Measurements from ENCODE around the gene MROH7.

MROH7 gene

DNA sequence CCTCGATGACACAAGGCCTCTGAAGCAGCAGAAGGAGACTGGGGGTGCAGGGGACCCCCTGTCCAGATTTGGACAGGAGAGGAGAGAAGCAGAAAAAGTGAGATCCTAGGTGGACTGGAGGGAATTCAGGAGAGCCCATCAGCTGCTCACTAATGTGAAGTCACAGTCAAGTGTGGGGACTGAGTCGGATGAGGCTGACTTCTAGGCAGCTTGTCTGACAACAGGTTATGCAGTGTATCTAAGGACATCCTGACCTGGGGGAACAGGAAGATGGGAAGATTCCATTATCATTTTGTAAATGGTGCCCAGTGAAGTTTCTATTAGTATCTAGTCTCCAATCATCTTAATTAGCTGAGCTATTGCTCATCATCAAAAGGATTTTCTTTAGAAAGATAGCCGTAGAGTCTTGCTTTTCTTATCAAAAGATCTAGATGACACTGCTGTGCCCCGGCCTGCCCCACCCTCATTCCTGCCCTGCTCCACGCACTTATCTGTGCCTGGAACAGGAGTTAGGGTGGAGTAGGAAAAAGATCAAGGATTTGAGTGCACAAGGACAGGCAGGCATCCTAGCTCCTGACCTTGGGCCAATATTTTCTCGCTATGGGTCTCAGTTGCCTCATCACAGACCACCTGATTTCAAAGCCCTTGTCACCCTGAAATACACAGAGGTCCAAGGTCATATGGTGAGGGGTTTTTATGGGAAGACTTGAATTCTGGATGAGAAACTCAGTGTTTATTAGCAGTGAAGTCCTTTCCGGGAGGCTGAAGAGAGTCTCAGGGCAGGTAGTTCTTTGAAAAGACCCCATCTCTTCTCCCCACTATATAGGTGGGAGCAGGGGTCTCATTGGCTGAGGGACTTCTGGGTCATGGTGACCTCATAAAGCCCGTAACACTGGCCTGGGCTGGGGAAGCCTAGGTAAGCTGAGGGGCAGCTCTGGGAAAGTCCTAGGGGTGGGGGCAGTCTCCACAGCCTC, at the start of gene MROH7:
TSS of gene MROH7 (plus strand) at position 924 of the 974 bp plus-strand sequence. CDS start 11,141 bp downstream, outside the sequence.
- Histone ChIP-seq H3K9ac (ENCODE audit: low read depth, low read length, poor library complexity, severe bottlenecking) (no peak within 1 kb of the TSS), H2AFZ (ENCODE audit: low read length) (no peak within 1 kb of the TSS), H3K9me2 (replicated peaks; ENCODE audit: low read depth, low read length) (no peaks in the 10 kb centered on the region), H3K79me2 (ENCODE audit: insufficient read depth, low read length) (no peaks in the 10 kb centered on the region), H3K4me1 (ENCODE audit: insufficient read depth, low read length, poor library complexity, severe bottlenecking) (no peaks in the 10 kb centered on the region), H3K9me3 (ENCODE audit: insufficient read depth, low read depth, low read length) (no peaks in the 10 kb centered on the region; the same call in 1 of the 2 replicates), H3K4me3 (ENCODE audit: low read length, poor library complexity, severe bottlenecking) (no peak within 1 kb of the TSS), H3K4me2 (ENCODE audit: low read depth, low read length, poor library complexity, severe bottlenecking) (no peak within 1 kb of the TSS), H4K20me1 (ENCODE audit: insufficient read depth, low read length, poor library complexity, severe bottlenecking) (no peaks in the 10 kb centered on the region), H3K27me3 (ENCODE audit: insufficient read depth, low read length, poor library complexity, severe bottlenecking) (no peaks in the 10 kb centered on the region), H3F3A (ENCODE audit: low read depth) (no peaks in the 10 kb centered on the region), H3K36me3 (ENCODE audit: insufficient read depth, low read length) (no peaks in the 10 kb centered on the region)
- TF ChIP-seq, protein P1, sequence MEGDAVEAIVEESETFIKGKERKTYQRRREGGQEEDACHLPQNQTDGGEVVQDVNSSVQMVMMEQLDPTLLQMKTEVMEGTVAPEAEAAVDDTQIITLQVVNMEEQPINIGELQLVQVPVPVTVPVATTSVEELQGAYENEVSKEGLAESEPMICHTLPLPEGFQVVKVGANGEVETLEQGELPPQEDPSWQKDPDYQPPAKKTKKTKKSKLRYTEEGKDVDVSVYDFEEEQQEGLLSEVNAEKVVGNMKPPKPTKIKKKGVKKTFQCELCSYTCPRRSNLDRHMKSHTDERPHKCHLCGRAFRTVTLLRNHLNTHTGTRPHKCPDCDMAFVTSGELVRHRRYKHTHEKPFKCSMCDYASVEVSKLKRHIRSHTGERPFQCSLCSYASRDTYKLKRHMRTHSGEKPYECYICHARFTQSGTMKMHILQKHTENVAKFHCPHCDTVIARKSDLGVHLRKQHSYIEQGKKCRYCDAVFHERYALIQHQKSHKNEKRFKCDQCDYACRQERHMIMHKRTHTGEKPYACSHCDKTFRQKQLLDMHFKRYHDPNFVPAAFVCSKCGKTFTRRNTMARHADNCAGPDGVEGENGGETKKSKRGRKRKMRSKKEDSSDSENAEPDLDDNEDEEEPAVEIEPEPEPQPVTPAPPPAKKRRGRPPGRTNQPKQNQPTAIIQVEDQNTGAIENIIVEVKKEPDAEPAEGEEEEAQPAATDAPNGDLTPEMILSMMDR (conservative IDR thresholded peaks at IDR 0.05; ENCODE audit: low read length): no peak
- no peak for TF ChIP-seq EZH2phosphoT487 (IDR thresholded peaks at IDR 0.05; ENCODE audit: borderline replicate concordance)

DNA sequence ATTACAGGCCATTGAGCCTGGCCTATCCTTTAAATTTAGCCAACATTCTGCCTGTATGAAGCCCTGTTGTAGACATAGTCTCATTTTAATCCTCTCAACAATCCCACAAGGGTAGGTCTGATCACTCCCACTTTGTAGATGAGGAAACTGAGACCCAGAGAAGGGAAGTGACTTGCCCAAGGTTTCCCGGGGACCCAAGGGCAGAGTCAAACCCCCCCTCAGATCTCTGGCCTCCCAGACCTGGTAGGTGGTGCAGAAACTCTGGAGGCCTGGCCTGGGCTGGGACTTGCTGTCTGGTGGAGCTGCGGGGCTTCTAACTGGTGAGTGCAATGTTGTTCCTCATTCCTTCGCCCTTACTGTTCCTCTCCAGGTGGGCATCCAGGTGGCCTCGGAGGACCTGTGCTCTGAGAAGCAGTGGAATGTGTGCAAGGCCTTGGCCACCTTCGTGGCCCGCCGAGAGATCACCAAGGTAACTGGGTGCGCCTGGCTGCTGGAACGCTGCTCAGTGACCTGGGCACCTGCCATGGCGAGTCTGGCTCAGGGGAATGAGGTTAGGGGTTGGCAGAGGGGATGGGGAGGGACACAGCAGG, 47.9 kb upstream of the MROH7 start:
- Histone ChIP-seq H3K4me1 (ENCODE audit: insufficient read depth, low read length, poor library complexity, severe bottlenecking) (peaks cover 19% of the 10 kb centered on the region), H4K20me1 (ENCODE audit: insufficient read depth, low read length, poor library complexity, severe bottlenecking) (no peaks in the 10 kb centered on the region), H3K9ac (ENCODE audit: low read depth, low read length, poor library complexity, severe bottlenecking) (no peak overlapping the region), H3K4me2 (ENCODE audit: low read depth, low read length, poor library complexity, severe bottlenecking) (no peak overlapping the region), H3K36me3 (ENCODE audit: insufficient read depth, low read length) (no peaks in the 10 kb centered on the region), H2AFZ (ENCODE audit: low read length) (no peak overlapping the region), H3K79me2 (ENCODE audit: insufficient read depth, low read length) (no peaks in the 10 kb centered on the region), H3K9me2 (replicated peaks; ENCODE audit: low read depth, low read length) (no peaks in the 10 kb centered on the region), H3F3A (ENCODE audit: low read depth) (no peaks in the 10 kb centered on the region), H3K4me3 (ENCODE audit: low read length, poor library complexity, severe bottlenecking) (no peak overlapping the region), H3K9me3 (ENCODE audit: insufficient read depth, low read depth, low read length) (no peaks in the 10 kb centered on the region), H3K27me3 (ENCODE audit: insufficient read depth, low read length, poor library complexity, severe bottlenecking) (no peaks in the 10 kb centered on the region)
- TF ChIP-seq EZH2phosphoT487 (IDR thresholded peaks at IDR 0.05; ENCODE audit: borderline replicate concordance): no peak
- TF ChIP-seq, protein P1 (conservative IDR thresholded peaks at IDR 0.05; ENCODE audit: low read length): no peak

DNA sequence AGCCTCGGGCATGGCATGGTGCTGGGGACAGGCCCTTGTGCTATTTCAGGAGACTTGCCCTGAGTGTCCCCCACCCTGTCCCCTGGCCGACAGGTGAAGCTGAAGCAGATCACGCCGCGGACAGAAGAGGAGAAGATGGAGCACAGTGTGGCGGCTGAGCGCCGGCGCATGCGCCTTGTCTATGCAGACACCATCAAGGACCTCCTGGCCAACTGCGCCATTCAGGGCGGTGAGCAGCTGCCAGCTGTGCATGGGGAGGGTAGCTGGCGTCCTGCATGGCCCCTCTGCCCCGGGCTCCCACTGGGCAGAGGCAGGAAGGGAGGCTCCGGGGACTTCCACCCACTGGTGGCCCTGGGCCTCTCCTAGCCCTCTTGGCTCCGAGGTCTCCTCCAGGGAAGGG, 47.1 kb upstream of the MROH7 start:
- Histone ChIP-seq H3K4me3 (ENCODE audit: low read length, poor library complexity, severe bottlenecking) (no peak overlapping the region), H3K4me1 (ENCODE audit: insufficient read depth, low read length, poor library complexity, severe bottlenecking) (peaks cover 18% of the 10 kb centered on the region), H2AFZ (ENCODE audit: low read length) (no peak overlapping the region), H3K9ac (ENCODE audit: low read depth, low read length, poor library complexity, severe bottlenecking) (no peak overlapping the region), H3K9me2 (replicated peaks; ENCODE audit: low read depth, low read length) (no peaks in the 10 kb centered on the region), H3K27me3 (ENCODE audit: insufficient read depth, low read length, poor library complexity, severe bottlenecking) (no peaks in the 10 kb centered on the region), H3K4me2 (ENCODE audit: low read depth, low read length, poor library complexity, severe bottlenecking) (no peak overlapping the region), H3K36me3 (ENCODE audit: insufficient read depth, low read length) (no peaks in the 10 kb centered on the region), H3K9me3 (ENCODE audit: insufficient read depth, low read depth, low read length) (no peaks in the 10 kb centered on the region), H3K79me2 (ENCODE audit: insufficient read depth, low read length) (no peaks in the 10 kb centered on the region), H4K20me1 (ENCODE audit: insufficient read depth, low read length, poor library complexity, severe bottlenecking) (no peaks in the 10 kb centered on the region), H3F3A (ENCODE audit: low read depth) (no peaks in the 10 kb centered on the region)
- TF ChIP-seq, protein P1 (conservative IDR thresholded peaks at IDR 0.05; ENCODE audit: low read length): no peak
- no peak for TF ChIP-seq EZH2phosphoT487 (IDR thresholded peaks at IDR 0.05; ENCODE audit: borderline replicate concordance)
